GM18508 (cell line): ENCODE data around the gene FBLN2.

ENCODE experiments used
- ATAC-seq: cut with Tn5 transposase; IDR thresholded peaks from one replicate; pipeline ENCODE4 v1.9.1; 2021; ENCODE audit warnings: moderate number of reproducible peaks; ENCODE audit not compliant: insufficient read depth, unreplicated experiment

The FBLN2 gene

DNA sequence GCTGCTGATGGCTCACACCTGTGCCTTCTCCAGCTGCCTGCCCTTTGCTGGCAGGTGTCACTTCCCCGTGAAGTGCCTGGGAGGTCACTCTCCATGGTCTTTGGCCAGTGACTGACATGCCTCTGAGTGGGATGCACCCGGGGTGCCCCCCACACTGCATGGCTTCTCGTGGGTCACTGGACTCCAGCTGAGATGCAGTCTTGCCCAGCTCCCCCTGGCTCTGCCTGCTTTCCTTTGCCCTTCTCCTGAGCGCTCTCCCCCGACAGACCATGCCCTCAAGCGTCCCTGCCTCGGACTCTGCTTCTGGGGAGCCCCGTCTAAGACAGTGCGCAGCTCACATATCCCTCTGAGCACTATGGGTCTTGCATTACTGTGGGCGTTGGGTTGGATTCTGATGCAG, 14.4 kb downstream of the FBLN2 start:
- ATAC-seq, result no peak

DNA sequence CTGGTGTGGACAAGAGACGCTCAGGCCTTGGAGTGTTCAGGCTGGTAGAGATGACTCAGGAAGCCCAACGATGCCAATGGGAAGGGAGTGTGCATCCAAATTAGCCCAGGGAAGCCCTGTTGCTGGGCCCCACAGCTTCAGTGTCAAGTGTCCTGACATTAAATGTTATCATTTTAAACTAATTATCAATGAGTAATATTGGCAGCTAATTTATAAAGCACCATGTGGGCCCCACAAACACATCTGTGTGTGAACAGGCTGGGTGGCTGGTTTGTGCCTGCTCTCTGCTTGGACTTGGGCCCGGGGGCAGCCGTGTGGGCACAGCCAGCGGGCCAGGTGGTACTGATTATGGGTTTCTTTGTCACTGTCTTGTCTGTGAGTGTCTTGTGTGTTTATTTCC, 15.0 kb downstream of the FBLN2 start:
- ATAC-seq, result no peak

DNA sequence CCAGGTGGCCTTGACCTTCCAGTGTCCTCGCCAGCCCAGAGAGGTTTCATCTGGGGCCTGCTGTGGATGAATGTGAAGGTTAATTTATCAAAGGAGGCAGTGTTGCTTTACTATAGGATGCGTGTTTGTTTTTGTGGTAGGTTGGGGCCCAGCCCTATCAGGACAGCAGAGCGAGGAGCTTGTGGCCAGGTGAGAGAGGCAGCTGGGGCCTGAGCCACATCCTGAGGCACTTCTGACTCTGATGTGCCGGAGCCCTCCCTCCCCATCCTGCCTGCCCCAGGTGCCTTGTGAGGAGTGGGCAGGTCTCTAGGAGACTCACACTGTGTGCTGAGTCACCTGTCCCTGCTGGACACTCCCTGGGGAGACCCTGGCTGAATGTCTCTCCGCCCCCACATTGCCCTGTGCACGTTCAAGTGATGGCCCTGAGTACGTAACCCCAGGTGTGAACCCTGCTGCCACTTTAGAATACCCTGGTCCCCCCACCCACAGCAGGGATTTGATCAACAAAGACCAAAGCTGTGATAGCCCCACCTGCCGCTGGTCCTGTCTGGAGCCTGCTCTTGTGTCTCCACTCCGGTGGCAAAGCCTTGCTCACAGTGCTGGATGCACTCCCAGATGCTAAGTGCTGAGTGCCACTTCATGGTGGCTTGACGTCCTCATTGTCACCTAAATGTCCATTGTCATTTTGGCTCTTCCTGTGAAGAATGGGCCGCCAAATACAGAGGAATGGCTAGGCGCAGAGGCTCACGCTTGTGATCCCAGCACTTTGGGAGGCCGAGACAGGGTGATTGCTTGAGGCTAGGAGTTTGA, 16.0 kb downstream of the FBLN2 start:
- ATAC-seq, result no peak

GRCh38 chr3:13565581-13566452, 16.9 kb downstream of the FBLN2 start:
- ATAC-seq, result no peak

DNA sequence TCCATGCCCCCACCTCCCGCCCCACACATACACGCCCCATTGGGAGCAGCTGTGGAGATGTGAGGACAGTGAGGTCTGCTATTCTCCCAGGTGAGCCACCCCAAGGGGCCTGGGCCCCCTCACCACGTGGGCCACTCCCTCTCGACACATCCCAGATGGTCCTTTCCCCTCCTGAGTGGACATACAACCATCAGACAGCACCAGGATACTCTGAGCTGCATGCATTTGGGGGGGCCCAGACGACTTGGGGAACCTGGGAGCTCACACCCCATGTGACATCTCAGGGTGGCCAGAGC, 17.5 kb downstream of the FBLN2 start:
- no peak for ATAC-seq

- no peak for ATAC-seq
Measured at GRCh38 chr3:13566769-13567310, 17.9 kb downstream of the FBLN2 start.

- ATAC-seq, result no peak
Measured at GRCh38 chr3:13567684-13568514, 19.0 kb downstream of the FBLN2 start.

DNA sequence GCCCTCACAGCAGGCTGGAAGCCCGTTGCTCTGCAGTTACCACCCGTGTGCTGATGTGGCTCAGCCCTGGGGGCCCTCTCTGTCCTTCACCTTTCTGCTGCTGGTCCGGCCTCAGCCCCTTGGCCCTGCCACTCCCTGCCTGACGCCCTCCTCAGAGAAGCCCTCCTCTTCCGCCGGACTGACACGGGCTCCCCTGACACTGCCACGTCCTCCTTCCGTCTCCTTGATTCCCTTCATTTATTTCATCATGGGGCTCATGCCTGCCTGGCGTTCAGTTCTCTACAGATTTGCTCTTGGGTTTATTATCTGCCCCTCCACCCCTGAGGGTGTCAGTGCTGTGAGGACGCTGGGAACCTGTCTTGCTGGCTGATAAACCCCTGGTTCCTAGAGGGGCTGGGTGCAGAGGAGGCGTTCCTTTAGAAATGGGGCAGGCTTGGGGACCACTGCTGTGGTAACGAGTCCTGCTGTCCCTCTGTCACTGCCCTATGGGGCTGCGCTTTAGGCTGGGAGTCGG, 19.6 kb downstream of the FBLN2 start:
- ATAC-seq, result no peak

DNA sequence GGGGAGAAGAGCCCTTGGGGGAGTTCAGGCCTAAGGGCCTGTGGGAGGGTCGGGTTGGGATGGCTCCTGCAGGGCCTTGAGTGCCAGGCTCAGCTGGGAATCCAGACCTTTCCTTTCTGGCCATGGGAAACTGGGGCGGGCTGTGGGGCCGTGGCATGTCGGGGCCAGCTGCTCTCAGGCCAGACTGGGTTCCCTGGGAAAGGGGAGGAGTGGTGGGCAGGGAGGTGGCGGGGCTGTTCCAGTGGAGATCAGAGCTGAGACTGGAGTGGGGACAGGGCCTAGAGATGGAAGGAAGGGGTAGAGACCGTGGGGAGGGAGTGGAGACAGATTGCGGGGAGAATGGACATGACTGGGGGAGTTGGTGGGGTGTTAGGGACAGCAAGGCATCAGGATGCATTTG, 20.3 kb downstream of the FBLN2 start:
- no peak for ATAC-seq

DNA sequence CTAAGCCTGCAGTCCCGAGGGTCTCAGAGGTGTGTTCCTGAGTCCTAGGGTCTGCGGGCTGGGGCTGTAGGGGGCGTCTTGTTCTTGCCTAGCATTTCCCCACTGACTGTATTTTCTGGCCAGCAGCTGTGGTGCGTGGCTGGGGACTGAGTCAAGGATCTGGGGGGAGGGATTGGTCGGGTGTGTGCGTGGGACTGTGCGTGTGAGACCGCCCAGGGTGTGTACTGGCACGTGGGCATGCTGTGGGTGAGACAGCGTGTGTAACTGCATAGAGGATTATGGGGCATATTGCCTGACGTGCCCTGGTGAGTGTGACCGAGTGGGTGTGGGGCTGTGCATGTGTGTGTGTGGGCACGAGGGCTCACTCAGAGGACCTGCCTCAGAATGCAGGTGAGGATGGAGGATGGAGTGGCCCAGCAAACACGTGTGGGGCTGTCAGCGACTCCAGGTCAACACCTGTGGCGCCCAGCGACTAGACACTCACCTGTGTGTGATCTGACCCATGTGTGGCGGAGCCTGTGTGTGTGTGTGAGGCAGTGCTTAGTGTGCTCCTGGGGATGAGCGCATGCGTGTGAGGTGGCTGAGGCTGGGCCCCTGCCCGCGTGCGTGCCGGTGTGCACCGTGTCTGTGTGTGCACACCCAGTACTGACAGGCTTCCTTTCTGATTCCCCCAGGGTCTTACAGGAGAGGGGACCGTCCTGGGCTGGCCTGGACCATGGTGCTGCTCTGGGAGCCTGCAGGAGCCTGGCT, 20.9 kb downstream of the FBLN2 start:
- ATAC-seq, result no peak

DNA sequence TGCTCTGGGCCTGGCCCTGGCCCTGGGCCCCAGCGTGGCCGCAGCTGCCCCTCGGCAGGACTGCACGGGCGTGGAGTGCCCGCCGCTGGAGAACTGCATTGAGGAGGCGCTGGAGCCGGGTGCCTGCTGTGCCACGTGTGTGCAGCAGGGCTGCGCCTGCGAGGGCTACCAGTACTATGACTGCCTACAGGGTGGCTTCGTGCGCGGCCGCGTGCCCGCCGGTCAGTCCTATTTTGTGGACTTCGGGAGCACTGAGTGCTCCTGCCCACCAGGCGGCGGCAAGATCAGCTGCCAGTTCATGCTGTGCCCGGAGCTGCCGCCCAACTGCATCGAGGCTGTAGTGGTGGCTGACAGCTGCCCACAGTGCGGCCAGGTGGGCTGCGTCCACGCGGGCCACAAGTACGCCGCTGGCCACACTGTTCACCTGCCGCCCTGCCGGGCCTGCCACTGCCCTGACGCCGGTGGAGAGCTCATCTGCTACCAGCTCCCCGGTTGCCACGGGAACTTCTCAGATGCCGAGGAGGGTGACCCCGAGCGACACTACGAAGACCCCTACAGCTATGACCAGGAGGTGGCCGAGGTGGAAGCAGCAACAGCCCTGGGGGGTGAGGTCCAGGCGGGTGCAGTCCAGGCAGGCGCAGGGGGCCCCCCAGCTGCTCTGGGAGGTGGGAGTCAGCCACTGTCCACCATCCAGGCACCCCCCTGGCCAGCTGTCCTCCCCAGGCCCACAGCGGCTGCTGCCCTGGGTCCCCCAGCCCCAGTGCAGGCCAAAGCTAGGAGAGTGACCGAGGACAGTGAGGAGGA, 21.7 kb downstream of the FBLN2 start:
- no peak for ATAC-seq

- ATAC-seq, result no peak
Measured at GRCh38 chr3:13571264-13571663, 22.3 kb downstream of the FBLN2 start.

DNA sequence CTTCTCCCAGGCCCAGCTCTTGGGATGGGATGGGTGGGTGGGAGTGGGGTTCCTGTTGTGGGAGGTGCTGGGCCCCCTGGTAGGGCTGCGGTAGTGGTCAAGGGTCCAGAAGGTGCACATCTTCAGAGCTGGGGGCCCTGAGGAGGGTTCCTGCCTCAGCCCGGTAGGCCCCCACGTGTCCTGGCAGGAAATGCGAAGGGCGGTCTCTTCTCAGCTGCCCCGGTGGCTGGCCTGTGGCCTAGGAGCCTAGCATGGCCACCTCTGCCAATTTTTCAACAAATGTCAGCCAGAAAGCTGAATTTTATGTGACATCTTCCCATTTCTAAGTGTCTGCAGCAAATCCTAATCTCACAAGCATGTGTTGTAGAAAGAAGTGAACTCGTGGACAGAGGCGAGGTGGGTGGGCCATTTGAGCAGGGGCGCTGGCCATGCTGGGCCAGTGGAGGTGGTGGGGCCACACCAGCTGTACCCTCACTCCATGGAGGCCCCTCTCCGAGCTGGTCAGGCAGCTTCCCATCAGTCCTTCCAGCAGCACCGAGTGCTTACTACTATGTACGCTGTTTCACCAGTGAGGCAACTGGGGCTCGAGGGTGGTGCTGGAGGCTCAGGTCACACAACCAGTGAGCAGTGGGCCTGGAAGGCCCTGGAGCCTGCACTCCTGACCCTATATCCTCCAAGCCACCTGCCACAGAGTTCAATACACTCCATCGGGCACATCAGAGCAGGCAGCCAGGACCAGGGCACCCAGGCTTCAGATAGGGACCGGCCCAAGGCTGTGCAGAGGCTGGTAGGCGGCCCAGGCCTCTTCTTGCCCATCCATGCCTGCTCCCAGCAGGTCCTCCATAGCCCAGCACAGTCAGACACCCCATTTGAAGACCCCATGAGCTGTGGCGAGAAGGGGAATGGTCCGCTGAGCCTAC, 23.2 kb downstream of the FBLN2 start:
- no peak for ATAC-seq

- no peak for ATAC-seq
Measured at GRCh38 chr3:13572926-13573623, 24.1 kb downstream of the FBLN2 start.

DNA sequence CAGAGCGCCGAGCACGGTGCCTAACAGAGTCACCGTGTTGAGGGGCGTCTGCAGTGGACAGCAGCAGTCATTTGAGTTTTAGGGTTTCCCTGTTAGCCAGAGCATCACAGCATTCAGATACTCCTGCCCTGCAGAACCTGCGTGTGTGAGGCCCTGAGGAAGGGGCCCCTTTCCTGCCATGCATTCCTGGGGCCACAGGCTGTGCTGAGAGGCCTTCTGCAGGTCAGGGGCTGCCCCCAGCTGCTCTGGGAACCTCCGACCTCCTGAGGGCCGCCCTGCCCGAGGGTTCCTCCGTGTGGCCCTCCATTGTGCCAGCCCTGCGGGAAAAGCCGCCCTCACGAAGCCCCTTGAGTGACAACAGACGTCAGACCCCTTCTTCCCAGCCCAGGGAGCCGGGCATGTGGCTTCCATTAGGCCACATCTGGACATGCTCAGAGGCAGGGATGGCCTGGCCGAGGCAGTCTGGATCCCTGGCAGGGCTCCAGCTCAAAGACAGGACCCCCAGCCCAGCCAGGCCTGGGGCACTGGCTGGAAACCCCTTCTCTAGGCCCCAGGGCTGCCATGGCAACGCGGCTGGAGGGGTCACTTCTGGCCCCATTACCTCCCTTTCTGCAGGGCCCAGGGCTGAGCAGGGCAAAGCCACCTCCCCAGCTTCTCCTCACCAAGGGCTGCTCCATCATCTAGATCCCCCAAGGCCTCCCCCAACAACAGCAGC, 25.3 kb downstream of the FBLN2 start:
- ATAC-seq, result no peak

DNA sequence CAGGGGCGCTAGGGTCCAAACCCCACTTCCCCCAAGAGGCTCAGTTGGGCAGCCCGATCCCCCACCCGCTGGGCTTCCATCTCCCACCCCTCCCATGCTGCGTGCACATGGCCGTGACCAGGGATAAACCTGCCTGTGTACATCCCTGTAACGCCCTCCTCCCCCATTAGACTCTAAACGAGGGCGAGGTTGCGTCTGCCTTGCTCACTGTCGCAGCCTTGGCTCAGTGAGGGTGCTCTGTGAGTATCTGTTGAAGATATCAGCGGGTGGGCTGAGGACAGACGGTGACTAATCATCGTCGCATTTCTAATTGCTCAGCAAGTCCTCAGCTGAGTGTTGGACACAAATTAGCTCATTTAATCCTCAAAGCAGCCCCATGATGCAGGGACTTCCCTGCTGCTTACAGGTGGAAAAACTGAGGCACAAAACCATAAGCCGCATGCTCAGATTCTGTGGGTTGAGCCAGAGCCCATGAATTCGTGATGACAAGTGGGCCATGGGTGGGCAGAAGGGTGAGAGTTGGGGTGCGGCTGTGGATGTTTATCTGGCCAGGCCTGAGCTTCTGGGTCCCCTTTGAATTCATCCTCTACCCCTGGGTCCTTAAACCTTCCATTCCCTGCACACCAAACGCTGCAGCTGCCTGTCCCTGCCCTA, 26.0 kb downstream of the FBLN2 start:
- no peak for ATAC-seq
